Mammary epithelial cell (primary cell): ENCODE measurements around the gene PDE3A.

ENCODE experiments used
- EZH2 ChIP-seq: IDR thresholded peaks from 2 replicates; pipeline ENCODE4 v1.6.1; 2012; ENCODE audit warnings: low read length, inconsistent platforms, borderline replicate concordance
- TF ChIP-seq, protein P1 (sequence below), 2 donors: IDR thresholded peaks in 1 of 2; conservative IDR thresholded peaks in 1 of 2; 2 replicates each; pipeline ENCODE4 v1.5.1; 2011 to 2012; ENCODE audit warnings: inconsistent platforms in 2 of 2, low read length in 2 of 2, mild to moderate bottlenecking in 2 of 2, control low read depth in 1 of 2, low read depth in 1 of 2; ENCODE audit not compliant: insufficient read depth in 1 of 2; ENCODE audit errors: extremely low read depth in 1 of 2

- TF ChIP-seq, protein P1, sequence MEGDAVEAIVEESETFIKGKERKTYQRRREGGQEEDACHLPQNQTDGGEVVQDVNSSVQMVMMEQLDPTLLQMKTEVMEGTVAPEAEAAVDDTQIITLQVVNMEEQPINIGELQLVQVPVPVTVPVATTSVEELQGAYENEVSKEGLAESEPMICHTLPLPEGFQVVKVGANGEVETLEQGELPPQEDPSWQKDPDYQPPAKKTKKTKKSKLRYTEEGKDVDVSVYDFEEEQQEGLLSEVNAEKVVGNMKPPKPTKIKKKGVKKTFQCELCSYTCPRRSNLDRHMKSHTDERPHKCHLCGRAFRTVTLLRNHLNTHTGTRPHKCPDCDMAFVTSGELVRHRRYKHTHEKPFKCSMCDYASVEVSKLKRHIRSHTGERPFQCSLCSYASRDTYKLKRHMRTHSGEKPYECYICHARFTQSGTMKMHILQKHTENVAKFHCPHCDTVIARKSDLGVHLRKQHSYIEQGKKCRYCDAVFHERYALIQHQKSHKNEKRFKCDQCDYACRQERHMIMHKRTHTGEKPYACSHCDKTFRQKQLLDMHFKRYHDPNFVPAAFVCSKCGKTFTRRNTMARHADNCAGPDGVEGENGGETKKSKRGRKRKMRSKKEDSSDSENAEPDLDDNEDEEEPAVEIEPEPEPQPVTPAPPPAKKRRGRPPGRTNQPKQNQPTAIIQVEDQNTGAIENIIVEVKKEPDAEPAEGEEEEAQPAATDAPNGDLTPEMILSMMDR (conservative IDR thresholded peaks at IDR 0.05 in 1 of 2, IDR thresholded peaks at IDR 0.05 in 1 of 2; ENCODE audit: extremely low read depth in 1 of 2, insufficient read depth in 1 of 2, low read depth in 1 of 2, low read length in 2 of 2) = no peak
- TF ChIP-seq EZH2 = no peak
These were observed 199.1 kb downstream of the PDE3A start for GRCh38 chr12:20567413-20567812.
